Coronary artery (tissue), 2 donors: ENCODE measurements around the gene EMILIN3.

Experiments
- DNase-seq: peaks from one replicate; pipeline ENCODE4 v3.0.0-alpha.2; 2017; ENCODE audit warnings: low spot score
- H3K27ac ChIP-seq, 2 donors: fragments of 200-600 bp; sonication (generic); one replicate each; pipeline ENCODE4 v1.5.1; 2016 to 2019
- H3K4me3 ChIP-seq: fragments of 200-600 bp; sonication (generic); 2 replicates; pipeline ENCODE4 v1.5.1; 2016; ENCODE audit warnings: mild to moderate bottlenecking, moderate library complexity
- TF ChIP-seq, protein P1 (sequence below): fragments of 200-600 bp; sonication (generic); IDR thresholded peaks from one replicate; pipeline ENCODE4 v1.5.1; 2019; ENCODE audit warnings: antibody characterized with exemption

Gene EMILIN3

DNA sequence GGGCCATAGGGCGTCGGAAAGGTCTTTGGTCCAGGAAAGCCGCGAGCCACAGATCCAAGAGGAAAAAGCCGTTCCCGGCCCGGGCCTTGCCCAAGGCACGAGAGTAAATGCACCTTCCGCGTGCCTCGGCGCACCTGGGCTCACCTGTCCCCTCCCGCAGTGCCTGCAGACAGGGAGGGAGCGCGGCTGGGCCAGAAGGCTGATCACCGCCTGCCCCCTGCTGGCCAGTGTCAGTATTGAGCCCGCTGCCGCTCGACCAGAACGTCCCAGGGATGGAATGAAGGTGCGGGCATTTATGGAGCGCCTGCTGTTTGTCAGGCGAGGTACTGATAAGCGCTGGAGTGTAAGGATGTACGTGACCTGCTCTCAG, 26.7 kb downstream of the EMILIN3 start:
- Histone ChIP-seq H3K4me3 (peak overlapping the region; percentile 63), H3K27ac (peak overlapping the region; percentile 67 to 77)
- TF ChIP-seq, protein P1, sequence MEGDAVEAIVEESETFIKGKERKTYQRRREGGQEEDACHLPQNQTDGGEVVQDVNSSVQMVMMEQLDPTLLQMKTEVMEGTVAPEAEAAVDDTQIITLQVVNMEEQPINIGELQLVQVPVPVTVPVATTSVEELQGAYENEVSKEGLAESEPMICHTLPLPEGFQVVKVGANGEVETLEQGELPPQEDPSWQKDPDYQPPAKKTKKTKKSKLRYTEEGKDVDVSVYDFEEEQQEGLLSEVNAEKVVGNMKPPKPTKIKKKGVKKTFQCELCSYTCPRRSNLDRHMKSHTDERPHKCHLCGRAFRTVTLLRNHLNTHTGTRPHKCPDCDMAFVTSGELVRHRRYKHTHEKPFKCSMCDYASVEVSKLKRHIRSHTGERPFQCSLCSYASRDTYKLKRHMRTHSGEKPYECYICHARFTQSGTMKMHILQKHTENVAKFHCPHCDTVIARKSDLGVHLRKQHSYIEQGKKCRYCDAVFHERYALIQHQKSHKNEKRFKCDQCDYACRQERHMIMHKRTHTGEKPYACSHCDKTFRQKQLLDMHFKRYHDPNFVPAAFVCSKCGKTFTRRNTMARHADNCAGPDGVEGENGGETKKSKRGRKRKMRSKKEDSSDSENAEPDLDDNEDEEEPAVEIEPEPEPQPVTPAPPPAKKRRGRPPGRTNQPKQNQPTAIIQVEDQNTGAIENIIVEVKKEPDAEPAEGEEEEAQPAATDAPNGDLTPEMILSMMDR: peak; percentile 92
- DNase-seq: peak; percentile 84

GRCh38 chr20:41336711-41337492, 29.7 kb downstream of the EMILIN3 start:
- DNase-seq: no peak
- TF ChIP-seq, protein P1: no peak

GRCh38 chr20:41335591-41335990, 31.0 kb downstream of the EMILIN3 start:
- TF ChIP-seq, protein P1: no peak
- no peak overlapping the region for H3K4me3 ChIP-seq
- H3K27ac ChIP-seq: peak overlapping the region in 1 of 2 donors; percentile 54
- DNase-seq: no peak

More at GRCh38 chr20:41336711-41337492, 29.7 kb downstream of the EMILIN3 start:
- no peak overlapping the region for H3K27ac ChIP-seq
- H3K4me3 ChIP-seq: no peak overlapping the region

DNA sequence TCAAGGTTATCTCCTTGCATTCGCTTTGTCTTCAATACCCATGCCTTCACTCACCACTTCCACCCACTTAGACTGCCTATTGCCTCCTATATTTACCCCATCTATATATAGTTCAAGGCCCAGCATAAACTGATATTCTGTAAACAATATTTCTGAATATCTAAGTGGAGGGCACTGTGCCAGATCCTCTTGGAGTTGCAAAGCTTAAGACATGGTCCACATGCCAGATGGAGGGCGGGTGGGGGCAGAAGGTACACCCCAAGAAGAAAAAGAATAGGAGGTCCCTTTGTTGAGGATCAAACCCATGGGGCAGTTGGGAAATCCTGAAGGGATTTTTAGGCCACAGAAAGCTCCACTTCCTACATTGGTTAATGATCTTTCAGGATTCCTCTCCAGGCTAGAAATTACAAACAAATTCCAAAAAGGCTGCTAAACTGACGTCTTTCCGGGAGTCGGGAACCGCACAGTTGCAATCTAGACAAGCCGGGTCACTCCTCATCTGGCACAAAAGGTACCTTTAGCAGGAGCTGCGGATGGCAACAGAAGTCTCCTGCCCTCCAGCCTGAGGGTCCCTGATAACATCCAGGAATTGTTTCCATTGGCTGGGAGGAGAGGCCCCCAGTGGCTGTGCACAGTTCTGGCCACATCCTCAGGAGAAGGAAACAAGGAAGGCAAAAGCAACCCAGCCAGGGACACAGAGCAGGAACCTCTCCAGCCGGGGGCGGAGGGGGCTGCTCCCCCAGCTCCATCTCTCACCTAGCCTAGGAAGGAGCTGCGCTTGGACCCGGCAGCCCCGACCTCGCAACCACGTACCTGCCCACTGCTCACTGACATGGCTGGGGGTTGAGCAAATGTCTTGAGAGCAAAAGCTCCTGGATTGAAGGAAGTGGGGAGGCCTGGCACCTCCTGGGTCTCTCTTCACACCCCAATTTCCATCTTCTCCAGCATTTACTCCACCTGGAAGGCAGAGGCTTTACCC, 31.9 kb downstream of the EMILIN3 start:
- no peak overlapping the region for H3K4me3 ChIP-seq
- TF ChIP-seq, protein P1: no peak
- no peak for DNase-seq
- H3K27ac ChIP-seq: peak overlapping the region in 1 of 2 donors; percentile 54

GRCh38 chr20:41334036-41334435, 32.6 kb downstream of the EMILIN3 start:
- H3K27ac ChIP-seq: peak overlapping the region in 1 of 2 donors; percentile 24

DNA sequence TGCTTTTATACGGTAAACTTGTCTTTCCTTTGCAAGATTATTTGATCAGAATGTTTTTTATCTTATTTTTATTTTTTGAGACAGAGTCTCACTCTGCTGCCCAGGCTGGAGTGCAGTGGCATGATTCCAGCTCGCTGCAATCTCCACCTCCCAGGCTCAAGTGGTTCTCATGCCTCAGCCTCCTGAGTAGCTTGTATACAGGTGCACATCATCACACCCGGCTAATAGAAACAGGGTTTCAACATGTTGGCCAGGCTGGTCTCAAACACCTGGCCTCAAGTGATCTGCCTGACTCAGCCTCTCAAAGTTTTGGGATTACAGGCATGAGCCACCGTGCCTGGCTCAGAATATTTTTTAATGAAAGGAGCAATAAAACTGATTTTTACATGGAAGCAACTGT, 34.9 kb downstream of the EMILIN3 start:
- DNase-seq: no peak
- H3K4me3 ChIP-seq: no peak overlapping the region
- TF ChIP-seq, protein P1: no peak
- H3K27ac ChIP-seq: no peak overlapping the region

More at GRCh38 chr20:41334036-41334435, 32.6 kb downstream of the EMILIN3 start:
- TF ChIP-seq, protein P1: no peak
- no peak overlapping the region for H3K4me3 ChIP-seq
- no peak for DNase-seq
